Stimulated activated CD8-positive, alpha-beta memory T cell treated with anti-CD3 and anti-CD28 coated beads, Interleukin-4, amount 100 ng/mL, for 48 hours (primary cell): ENCODE measurements around the gene KLK7.
"Not testable (repeated sequence)": the region's sequence is repeated elsewhere in the genome, so short reads cannot be mapped to it uniquely, and the experiment has no call there.

Experiments used
- DNase-seq: peaks from one replicate; pipeline ENCODE4 v3.0.0-alpha.2; 2020

KLK7 gene

GRCh38 chr19:51010066-51010795, 26.5 kb upstream of the KLK7 start:
- no peak for DNase-seq

DNA sequence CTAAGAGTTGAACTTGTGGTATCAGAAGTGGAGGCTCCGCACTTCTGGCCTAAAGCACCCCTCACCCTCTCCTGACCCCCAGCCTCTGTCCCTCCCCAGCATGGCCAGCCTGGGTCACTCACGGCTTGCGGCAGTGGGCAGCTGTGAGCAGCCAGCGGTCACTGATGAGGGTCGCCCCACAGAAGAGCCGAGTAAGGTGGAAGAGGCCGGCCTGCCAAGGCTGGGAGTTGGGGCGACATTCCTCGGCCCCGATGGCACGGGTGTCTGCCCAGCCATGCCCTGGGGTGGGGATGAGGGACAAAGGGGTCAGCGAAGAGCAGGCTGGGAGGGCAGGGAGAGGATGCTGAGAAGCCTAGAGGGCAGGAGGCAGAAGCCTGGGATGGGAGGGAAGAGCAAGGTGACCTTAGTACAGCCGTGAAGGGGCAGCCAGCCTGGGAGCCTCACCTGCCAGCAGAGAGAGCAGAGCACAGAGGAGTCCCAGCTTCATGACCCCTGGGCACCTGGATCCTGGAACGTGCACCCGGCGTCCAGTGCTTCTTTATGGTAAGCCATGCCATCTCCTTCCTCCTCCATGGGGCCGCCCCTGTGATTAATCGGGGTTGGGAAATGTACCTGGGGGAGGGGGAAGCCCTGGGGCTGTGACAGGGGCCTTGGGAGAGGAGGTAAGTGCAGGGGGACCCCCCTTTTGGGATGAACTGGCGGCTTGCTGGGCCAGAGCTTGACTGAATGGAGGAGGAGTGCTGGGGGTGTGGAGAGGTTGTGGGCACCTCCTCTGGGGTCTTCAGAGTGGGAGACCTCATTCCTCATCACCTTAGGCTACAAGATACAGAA, 25.6 kb upstream of the KLK7 start:
- DNase-seq = no peak

GRCh38 chr19:51007488-51007887, 23.8 kb upstream of the KLK7 start:
- no peak for DNase-seq

- no peak for DNase-seq
Observed at GRCh38 chr19:51006406-51006805, 22.7 kb upstream of the KLK7 start.

GRCh38 chr19:51005248-51005647, 21.5 kb upstream of the KLK7 start:
- no peak for DNase-seq

- DNase-seq = no peak
Observed at GRCh38 chr19:51003316-51003715, 19.6 kb upstream of the KLK7 start.

- peak; percentile 61 for DNase-seq
Observed at GRCh38 chr19:51002542-51003311, 19.0 kb upstream of the KLK7 start.

GRCh38 chr19:51002089-51002532, 18.4 kb upstream of the KLK7 start:
- no peak for DNase-seq

GRCh38 chr19:51001515-51001914, 17.8 kb upstream of the KLK7 start, which contains the start of gene KLK8:
KLK8 (minus strand) TSS chr19:51001604; CDS start chr19:51001167, 437 bp downstream.
- DNase-seq = no peak

DNA sequence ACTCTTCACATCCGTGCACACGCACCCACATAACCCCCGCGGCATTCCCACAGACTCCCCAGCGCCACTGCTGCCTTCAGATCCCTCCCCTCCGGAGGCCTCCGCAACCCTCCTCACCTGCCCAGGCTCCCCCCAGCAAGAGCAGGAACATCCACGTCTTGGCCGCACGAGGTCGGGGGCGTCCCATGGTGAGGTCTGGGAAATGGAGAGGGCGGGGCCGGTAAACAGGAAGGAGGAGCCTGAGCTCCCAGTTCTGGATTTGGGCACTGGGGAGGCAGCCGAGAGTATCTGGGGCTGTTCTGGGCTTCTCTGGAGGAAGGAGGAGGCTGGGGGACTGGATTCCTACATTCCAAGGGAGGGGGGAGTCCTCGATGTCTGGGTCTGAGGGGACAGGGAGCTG, 17.3 kb upstream of the KLK7 start:
- no peak for DNase-seq

DNA sequence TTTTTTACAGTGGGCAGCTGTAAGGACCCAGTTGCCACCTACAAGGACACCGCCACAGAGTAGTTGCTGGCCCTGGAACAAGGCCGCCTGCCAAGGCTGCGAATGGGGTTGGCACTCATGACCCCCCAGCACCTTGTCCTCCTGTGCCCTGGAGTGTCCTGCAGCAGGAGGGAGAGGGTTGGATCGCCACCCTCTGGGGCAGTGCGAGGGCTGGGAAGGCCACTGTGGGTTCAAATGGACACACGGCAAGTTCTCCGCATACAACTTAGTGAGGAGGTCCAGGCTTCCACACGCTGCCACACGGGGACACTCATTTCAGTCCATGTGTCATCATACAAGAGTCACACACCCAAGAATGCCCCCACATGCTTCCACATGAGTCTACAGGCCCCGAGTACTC, 16.7 kb upstream of the KLK7 start:
- DNase-seq = no peak

DNA sequence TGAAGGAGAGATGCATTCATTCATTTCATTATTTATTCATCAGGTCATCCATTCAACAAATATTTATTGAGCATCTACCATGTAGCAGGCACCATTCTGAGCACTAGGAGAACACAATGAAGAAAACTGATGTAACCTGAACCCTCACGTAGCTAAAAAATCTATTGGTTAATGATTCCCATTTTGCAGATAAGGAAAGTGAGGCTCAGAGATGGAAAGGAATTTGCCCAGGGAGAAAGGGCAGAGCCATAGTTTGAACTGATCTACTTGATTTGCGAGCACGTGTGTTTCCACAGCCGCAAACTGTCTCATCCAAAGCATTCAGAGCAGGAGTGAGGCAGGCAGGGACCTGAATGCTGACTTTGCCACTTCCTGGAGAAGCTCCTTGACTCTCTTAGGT, 15.0 kb upstream of the KLK7 start:
- DNase-seq = no peak

DNA sequence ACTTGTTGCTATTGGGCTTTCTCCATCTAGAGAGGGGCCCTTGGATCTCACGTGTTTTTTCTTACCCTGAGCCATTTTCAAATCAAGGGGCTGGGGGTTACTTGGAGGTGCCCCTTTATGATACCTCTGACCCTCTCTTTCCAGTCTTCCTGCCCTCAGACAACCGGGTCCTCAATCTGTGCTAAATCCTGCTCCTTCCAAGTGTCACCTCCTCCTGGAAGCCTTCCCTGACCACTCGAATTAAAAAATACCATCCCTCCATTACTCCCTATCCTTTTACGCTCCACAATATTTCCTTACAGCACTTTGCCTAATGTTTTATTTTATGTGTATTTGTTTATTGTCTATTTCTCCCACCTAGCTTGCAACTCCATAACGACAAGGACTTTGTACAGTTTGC, 14.3 kb upstream of the KLK7 start:
- DNase-seq = no peak

- no peak for DNase-seq
Observed at GRCh38 chr19:50994129-50994528, 10.4 kb upstream of the KLK7 start.

- no peak for DNase-seq
Observed at GRCh38 chr19:50992666-50993035, 8.9 kb upstream of the KLK7 start.

DNA sequence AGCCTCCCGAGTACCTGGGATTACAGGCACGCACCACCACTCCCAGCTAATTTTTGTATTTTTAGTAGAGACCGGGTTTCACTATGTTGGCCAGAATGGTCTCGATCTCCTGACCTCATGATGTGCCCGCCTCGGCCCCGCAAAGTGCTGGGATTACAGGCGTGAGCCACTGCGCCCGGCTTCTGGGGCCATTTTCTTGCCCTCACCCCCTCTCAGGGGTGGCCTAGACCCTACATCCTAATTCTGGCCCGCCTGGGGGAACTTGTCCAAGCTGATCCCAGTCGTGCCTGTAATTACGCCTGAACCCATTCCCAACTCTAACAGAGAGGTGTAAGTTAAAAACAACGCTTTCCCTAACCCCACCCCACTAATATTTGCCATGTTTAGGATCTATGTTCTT, 699 bp upstream of the KLK7 start:
- not testable (repeated sequence) for DNase-seq

GRCh38 chr19:50982186-50982585, 1.5 kb downstream of the KLK7 start:
- no peak for DNase-seq

- DNase-seq = no peak
Observed at GRCh38 chr19:50981587-50982146, 2.0 kb downstream of the KLK7 start.

DNA sequence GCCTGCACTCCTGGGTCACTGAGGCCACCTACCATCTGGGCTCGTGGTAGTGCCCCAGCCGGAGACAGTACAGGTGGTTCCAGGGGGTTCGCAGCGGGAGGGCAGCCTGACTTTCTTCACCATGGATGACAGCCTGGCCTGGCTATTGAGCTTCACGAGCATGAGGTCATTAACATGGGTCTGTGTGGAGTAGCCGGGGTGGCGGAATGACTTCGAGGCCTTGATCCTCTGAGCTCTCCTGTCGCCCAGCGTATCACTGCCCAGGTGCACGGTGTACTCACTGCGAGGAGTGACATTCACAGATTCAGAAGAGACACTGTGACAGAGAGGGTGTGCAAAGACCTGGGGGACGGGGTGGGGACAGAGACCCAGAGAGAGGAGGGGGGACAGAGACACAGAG, 3.5 kb downstream of the KLK7 start:
- DNase-seq = no peak

- DNase-seq = no peak
Observed at GRCh38 chr19:50979758-50980157, 4.0 kb downstream of the KLK7 start.

DNA sequence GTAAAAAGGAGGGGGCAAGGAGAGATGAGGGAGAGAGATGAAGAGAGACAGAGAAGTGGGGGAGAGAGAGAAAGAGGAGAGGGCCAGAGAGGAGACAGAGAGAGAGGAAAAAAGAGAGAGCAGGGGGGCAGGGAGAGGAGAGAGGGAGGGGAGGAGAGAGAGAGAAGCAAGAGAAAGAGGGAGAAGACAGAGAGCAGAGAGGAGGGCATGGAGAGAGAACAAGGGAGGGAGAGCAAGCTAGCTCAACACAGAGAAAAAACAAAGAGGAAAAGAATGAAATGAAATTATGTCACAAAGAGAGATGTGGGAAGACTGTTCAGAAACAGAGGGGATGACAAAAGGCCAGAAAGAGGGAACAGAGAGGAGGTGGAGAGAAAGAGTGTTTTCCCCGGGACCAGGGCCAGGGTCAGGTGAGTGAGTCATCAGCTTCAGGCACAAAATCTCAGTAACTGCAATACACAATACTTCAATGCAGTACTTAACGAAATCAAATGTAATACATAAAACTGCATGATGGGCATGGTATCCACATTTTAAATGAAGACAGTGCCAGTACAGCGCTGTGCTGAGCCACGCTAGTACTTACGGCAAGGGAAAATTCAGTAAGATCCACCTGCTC, 4.8 kb downstream of the KLK7 start:
- no peak for DNase-seq

DNA sequence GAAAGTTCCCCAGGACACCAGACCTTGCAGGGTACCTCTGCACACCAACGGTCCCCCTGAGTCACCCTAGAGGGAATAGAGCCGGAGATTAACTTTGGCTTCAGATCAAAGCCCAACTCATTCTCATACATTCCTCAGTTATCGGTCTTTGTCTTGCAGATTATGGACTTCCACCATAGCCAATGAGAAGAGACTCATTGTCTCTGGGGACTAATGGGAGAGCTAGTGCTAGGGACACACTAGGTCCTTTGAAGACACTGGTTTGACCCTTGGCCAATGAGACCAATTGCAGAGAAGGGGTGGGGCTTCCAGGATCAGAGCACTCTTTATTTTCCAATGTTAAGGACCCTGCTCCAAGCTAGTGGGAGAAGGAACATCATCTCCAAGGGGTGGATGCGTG, 6.1 kb downstream of the KLK7 start:
- DNase-seq = no peak

GRCh38 chr19:50975766-50976165, 8.0 kb downstream of the KLK7 start:
- no peak for DNase-seq
